Fibroblast of mammary gland (primary cell): ENCODE results near the gene MACROH2A1.
A peak's percentile ranks its signal among the peaks of the same experiment; 100 is the strongest.

Experiments used
- DNase-seq: peaks from one replicate; pipeline ENCODE4 v3.0.0-alpha.2; 2010; ENCODE audit warnings: low read depth
- H3K4me3 ChIP-seq: 2 replicates; pipeline ENCODE4 v1.5.1; 2011; ENCODE audit warnings: low read depth, mild to moderate bottlenecking, low read length, moderate library complexity; ENCODE audit not compliant: control insufficient read depth
- CTCF ChIP-seq: conservative IDR thresholded peaks from 2 replicates; pipeline ENCODE4 v1.5.1; 2011; ENCODE audit warnings: low read depth, low read length, inconsistent platforms; ENCODE audit not compliant: control insufficient read depth, insufficient read depth

The MACROH2A1 gene

GRCh38 chr5:135398160-135398854, 724 bp downstream of the MACROH2A1 start:
- no peak for TF ChIP-seq CTCF
- DNase-seq = no peak
- peak overlapping the region; percentile 74 for H3K4me3 ChIP-seq

- H3K4me3 ChIP-seq = no peak overlapping the region
- TF ChIP-seq CTCF = no peak
- no peak for DNase-seq
These were observed 1.9 kb downstream of the MACROH2A1 start for GRCh38 chr5:135397084-135397483.

- DNase-seq = no peak
- H3K4me3 ChIP-seq = no peak overlapping the region
- no peak for TF ChIP-seq CTCF
These were observed 2.5 kb downstream of the MACROH2A1 start for GRCh38 chr5:135396459-135397055.

- no peak for DNase-seq
- H3K4me3 ChIP-seq = no peak overlapping the region
- TF ChIP-seq CTCF = no peak
These were observed 3.2 kb downstream of the MACROH2A1 start for GRCh38 chr5:135395866-135396265.

- DNase-seq = no peak
- no peak for TF ChIP-seq CTCF
- no peak overlapping the region for H3K4me3 ChIP-seq
These were observed 3.6 kb downstream of the MACROH2A1 start for GRCh38 chr5:135395451-135395850.

- H3K4me3 ChIP-seq = no peak overlapping the region
- DNase-seq = no peak
- no peak for TF ChIP-seq CTCF
These were observed 4.9 kb downstream of the MACROH2A1 start for GRCh38 chr5:135394095-135394494.
